ENCODE data around the gene MVK. TPM values are rescaled to one million over a fixed set of nuclear protein-coding genes. Genes with fewer than 3 reads are reported as not detected.
"Not testable (repeated sequence)": the region's sequence is repeated elsewhere in the genome, so short reads cannot be mapped to it uniquely, and the experiment has no call there.

The MVK gene
- total RNA-seq, 2 experiments from 2014 or later, result 8.2 to 8.4 TPM

DNA sequence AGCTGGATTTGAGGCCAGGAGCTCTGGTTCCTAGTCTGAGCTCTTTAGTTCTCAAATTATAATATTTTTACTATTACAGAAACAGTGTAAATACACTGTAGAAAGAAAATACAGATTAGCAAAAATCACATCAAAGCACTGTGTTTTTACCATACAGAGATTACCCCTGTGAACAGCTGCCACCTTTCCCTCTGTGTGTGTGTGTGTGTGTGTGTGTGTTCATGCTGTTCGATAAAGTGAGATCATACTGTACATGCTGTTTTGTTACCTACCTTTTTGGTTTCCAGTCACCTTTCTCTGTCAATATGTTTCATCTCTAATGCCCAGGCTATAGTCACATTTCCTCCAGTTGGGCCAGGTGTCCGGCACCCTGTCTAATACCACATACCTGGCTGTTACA, 26.9 kb downstream of the MVK start:
- ATAC-seq (ENCODE audit: poor library complexity), result no peak
- Histone ChIP-seq H3K36me3 (ENCODE audit: insufficient read depth, low read length) (no peaks in the 10 kb centered on the region), H3K27ac (ENCODE audit: low read depth in 1 of 2, low read length in 2 of 2) (no peak overlapping the region), H3K4me3 (ENCODE audit: low read length) (no peak overlapping the region), H3K4me1 (ENCODE audit: insufficient read depth, low read length) (peaks cover 17% of the 10 kb centered on the region), H3K27me3 (ENCODE audit: control insufficient read depth in 1 of 2, insufficient read depth in 2 of 2, low read length in 2 of 2) (no peaks in the 10 kb centered on the region), H3K9me3 (ENCODE audit: control insufficient read depth in 1 of 2, insufficient read depth in 1 of 2, low read length in 2 of 2) (no peaks in the 10 kb centered on the region)
- Mint-ChIP-seq H3K27me3 (no peaks in the 10 kb centered on the region), H3K27ac (no peak overlapping the region), H3K4me3 (no peak overlapping the region), H3K9me3 (no peaks in the 10 kb centered on the region), H3K36me3 (ENCODE audit: low read depth) (no peaks in the 10 kb centered on the region), H3K4me1 (ENCODE audit: low read depth) (peaks cover 13% of the 10 kb centered on the region)
- CTCF ChIA-PET, result interaction anchor here (1.5 kb wide), 1 partner anchor 174 kb away, joined by 3 read pairs; no protein-coding TSS in a partner anchor
- intact Hi-C loops (cut with DNase I, micrococcal nuclease), result no loop called here
- TF ChIP-seq, protein P1, sequence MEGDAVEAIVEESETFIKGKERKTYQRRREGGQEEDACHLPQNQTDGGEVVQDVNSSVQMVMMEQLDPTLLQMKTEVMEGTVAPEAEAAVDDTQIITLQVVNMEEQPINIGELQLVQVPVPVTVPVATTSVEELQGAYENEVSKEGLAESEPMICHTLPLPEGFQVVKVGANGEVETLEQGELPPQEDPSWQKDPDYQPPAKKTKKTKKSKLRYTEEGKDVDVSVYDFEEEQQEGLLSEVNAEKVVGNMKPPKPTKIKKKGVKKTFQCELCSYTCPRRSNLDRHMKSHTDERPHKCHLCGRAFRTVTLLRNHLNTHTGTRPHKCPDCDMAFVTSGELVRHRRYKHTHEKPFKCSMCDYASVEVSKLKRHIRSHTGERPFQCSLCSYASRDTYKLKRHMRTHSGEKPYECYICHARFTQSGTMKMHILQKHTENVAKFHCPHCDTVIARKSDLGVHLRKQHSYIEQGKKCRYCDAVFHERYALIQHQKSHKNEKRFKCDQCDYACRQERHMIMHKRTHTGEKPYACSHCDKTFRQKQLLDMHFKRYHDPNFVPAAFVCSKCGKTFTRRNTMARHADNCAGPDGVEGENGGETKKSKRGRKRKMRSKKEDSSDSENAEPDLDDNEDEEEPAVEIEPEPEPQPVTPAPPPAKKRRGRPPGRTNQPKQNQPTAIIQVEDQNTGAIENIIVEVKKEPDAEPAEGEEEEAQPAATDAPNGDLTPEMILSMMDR (IDR thresholded peaks at IDR 0.05), result no peak
- POLR2A ChIA-PET, result no interaction called here
- no peak for DNase-seq

GRCh38 chr12:109600995-109601394, 27.4 kb downstream of the MVK start:
- peaks cover 12% of the 10 kb centered on the region for H3K4me1 ChIP-seq (ENCODE audit: insufficient read depth, low read length)
- intact Hi-C loops (cut with DNase I, micrococcal nuclease), result no loop called here
- peaks cover 0 to under 1% of the 10 kb centered on the region in 2 experiments for H3K27me3 ChIP-seq (ENCODE audit: control insufficient read depth in 1 of 2, insufficient read depth in 2 of 2, low read length in 2 of 2)
- ChIA-PET POLR2A (no interaction called here), CTCF (interaction anchor here (1.5 kb wide), 1 partner anchor 174 kb away, joined by 3 read pairs; no protein-coding TSS in a partner anchor)
- Mint-ChIP-seq H3K36me3 (ENCODE audit: low read depth) (no peaks in the 10 kb centered on the region), H3K4me1 (ENCODE audit: low read depth) (peaks cover 9% of the 10 kb centered on the region), H3K9me3 (no peaks in the 10 kb centered on the region), H3K4me3 (no peak overlapping the region), H3K27ac (no peak overlapping the region), H3K27me3 (no peaks in the 10 kb centered on the region)
- TF ChIP-seq, protein P1 (IDR thresholded peaks at IDR 0.05), result no peak
- ATAC-seq (ENCODE audit: poor library complexity) (no peak), DNase-seq (no peak)
- no peaks in the 10 kb centered on the region for H3K9me3 ChIP-seq (ENCODE audit: control insufficient read depth in 1 of 2, insufficient read depth in 1 of 2, low read length in 2 of 2)
- no peak overlapping the region for H3K4me3 ChIP-seq (ENCODE audit: low read length)
- H3K36me3 ChIP-seq (ENCODE audit: insufficient read depth, low read length), result no peaks in the 10 kb centered on the region
- no peak overlapping the region for H3K27ac ChIP-seq (ENCODE audit: low read depth in 1 of 2, low read length in 2 of 2)

DNA sequence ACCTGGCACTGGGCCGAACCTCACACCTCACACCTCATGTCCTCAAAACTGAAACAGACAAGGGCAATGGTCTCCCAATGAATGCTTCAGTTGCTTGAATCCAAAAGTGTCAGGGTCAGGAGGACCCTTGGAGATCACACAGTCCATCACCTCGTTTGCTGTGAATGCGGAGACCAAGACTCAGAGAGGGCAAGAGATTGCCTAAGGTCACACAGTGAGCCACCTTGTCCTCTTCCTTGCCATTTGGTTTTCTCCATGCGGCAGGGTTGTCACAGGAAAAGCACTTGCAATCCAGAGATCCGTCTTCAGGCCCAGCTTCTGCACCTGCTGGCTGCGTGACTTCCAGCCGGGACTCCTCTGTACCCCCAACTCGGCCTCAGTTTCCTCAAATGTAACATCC, 28.0 kb downstream of the MVK start:
- TF ChIP-seq, protein P1 (IDR thresholded peaks at IDR 0.05), result no peak
- H3K27me3 ChIP-seq (ENCODE audit: control insufficient read depth in 1 of 2, insufficient read depth in 2 of 2, low read length in 2 of 2), result peaks cover 0 to 5% of the 10 kb centered on the region in 2 experiments
- H3K9me3 ChIP-seq (ENCODE audit: control insufficient read depth in 1 of 2, insufficient read depth in 1 of 2, low read length in 2 of 2), result no peaks in the 10 kb centered on the region
- peaks cover 11% of the 10 kb centered on the region for H3K4me1 ChIP-seq (ENCODE audit: insufficient read depth, low read length)
- Mint-ChIP-seq H3K4me1 (ENCODE audit: low read depth) (peaks cover 9% of the 10 kb centered on the region), H3K36me3 (ENCODE audit: low read depth) (no peaks in the 10 kb centered on the region), H3K4me3 (no peak overlapping the region), H3K27me3 (no peaks in the 10 kb centered on the region), H3K9me3 (no peaks in the 10 kb centered on the region), H3K27ac (no peak overlapping the region)
- ATAC-seq (ENCODE audit: poor library complexity), result no peak
- H3K4me3 ChIP-seq (ENCODE audit: low read length), result no peak overlapping the region
- DNase-seq, result no peak
- no peaks in the 10 kb centered on the region for H3K36me3 ChIP-seq (ENCODE audit: insufficient read depth, low read length)
- intact Hi-C loops (cut with DNase I, micrococcal nuclease), result no loop called here
- ChIA-PET POLR2A (no interaction called here), CTCF (no interaction called here)
- no peak overlapping the region for H3K27ac ChIP-seq (ENCODE audit: low read depth in 1 of 2, low read length in 2 of 2)

GRCh38 chr12:109602132-109602531, 28.5 kb downstream of the MVK start:
- H3K4me3 ChIP-seq (ENCODE audit: low read length); H3K9me3 ChIP-seq (ENCODE audit: control insufficient read depth in 1 of 2, insufficient read depth in 1 of 2, low read length in 2 of 2); POLR2A ChIA-PET; ATAC-seq (ENCODE audit: poor library complexity); CTCF ChIA-PET; intact Hi-C loops (cut with DNase I, micrococcal nuclease); H3K27me3 Mint-ChIP-seq; H3K36me3 ChIP-seq (ENCODE audit: insufficient read depth, low read length); H3K4me3 Mint-ChIP-seq; DNase-seq; H3K27ac ChIP-seq (ENCODE audit: low read depth in 1 of 2, low read length in 2 of 2); H3K36me3 Mint-ChIP-seq (ENCODE audit: low read depth); H3K4me1 Mint-ChIP-seq (ENCODE audit: low read depth); H3K9me3 Mint-ChIP-seq; H3K27me3 ChIP-seq (ENCODE audit: control insufficient read depth in 1 of 2, insufficient read depth in 2 of 2, low read length in 2 of 2); H3K27ac Mint-ChIP-seq: not testable (repeated sequence)
- H3K4me1 ChIP-seq (ENCODE audit: insufficient read depth, low read length), result peaks cover 11% of the 10 kb centered on the region
